D721Med (cell line): Measurements from ENCODE around the gene PLXND1.

Experiments used
- DNase-seq: peaks from one replicate; pipeline ENCODE4 v3.0.0; 2011; ENCODE audit warnings: low spot score; ENCODE audit not compliant: insufficient read length
- FAIRE-seq: peaks from 2 replicates; lab custom pipeline; 2011; peaks lifted over from hg19 to GRCh38; lab: Jason Lieb, UNC
- TF ChIP-seq, protein P1 (sequence below): IDR thresholded peaks from 2 replicates; pipeline ENCODE4 v1.5.1; 2012; ENCODE audit warnings: mild to moderate bottlenecking, control low read depth; ENCODE audit not compliant: insufficient read depth; ENCODE audit errors: missing control alignments

Gene PLXND1

DNA sequence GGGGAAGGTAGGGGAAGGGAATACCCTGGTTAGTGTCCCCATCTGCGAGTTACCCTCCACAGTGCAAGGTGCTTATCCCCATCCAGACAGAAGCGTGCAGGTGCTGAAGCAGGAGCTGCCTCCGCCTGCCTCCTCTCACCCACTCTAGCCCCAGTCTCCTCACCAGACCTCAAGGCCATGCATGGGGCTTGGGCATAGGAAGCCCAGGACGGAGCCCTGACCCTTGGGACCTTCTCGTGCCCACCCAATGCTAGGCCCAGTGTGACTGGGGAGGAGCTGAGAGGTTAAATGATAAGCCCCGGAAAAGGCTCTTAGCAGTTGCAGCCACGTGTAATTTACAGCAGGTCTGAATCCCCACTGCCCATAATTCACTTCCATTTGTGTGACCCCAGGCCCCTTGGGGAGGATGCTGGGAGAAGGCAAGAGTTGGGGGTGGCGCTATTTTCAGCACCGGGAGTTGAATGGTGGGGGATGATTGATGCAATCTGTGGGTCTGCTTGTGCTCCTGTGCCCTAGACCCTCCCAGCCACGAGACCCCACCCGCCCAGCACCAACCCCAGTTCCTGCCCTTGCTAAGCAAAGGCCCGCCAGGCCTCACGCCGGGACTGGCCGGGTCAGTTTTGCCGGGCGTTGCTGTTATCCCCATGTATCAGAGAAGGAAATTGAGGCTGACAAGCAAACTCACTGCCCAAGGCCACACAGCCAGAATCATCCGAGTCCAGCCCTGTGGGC is 14.5 kb upstream of the PLXND1 start:
- TF ChIP-seq, protein P1, sequence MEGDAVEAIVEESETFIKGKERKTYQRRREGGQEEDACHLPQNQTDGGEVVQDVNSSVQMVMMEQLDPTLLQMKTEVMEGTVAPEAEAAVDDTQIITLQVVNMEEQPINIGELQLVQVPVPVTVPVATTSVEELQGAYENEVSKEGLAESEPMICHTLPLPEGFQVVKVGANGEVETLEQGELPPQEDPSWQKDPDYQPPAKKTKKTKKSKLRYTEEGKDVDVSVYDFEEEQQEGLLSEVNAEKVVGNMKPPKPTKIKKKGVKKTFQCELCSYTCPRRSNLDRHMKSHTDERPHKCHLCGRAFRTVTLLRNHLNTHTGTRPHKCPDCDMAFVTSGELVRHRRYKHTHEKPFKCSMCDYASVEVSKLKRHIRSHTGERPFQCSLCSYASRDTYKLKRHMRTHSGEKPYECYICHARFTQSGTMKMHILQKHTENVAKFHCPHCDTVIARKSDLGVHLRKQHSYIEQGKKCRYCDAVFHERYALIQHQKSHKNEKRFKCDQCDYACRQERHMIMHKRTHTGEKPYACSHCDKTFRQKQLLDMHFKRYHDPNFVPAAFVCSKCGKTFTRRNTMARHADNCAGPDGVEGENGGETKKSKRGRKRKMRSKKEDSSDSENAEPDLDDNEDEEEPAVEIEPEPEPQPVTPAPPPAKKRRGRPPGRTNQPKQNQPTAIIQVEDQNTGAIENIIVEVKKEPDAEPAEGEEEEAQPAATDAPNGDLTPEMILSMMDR = no peak
- peak; percentile 10 for DNase-seq
- FAIRE-seq = no peak

DNA sequence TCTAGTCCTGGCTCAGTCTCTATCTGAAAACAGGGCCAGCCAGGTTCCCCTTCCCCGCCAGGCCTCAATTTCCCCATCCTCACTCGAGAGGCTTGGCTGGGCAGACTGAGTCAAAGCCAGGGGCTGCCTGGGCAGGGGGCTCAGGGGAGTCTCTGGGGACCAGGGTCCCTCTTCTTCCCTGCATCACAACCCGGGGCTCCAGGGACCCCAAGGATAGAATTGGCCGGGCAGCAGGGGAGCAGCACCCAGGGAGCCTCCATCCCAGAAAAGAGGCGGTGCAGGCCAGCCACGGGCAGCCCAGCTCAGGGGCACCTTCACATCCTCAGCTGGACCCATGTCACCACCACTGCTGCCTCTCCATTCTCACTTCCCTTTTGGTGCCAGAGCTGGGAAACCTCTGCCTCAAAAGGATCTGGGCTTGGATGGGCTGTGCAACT is 13.3 kb upstream of the PLXND1 start:
- TF ChIP-seq, protein P1 = no peak
- FAIRE-seq = no peak
- DNase-seq = no peak

DNA sequence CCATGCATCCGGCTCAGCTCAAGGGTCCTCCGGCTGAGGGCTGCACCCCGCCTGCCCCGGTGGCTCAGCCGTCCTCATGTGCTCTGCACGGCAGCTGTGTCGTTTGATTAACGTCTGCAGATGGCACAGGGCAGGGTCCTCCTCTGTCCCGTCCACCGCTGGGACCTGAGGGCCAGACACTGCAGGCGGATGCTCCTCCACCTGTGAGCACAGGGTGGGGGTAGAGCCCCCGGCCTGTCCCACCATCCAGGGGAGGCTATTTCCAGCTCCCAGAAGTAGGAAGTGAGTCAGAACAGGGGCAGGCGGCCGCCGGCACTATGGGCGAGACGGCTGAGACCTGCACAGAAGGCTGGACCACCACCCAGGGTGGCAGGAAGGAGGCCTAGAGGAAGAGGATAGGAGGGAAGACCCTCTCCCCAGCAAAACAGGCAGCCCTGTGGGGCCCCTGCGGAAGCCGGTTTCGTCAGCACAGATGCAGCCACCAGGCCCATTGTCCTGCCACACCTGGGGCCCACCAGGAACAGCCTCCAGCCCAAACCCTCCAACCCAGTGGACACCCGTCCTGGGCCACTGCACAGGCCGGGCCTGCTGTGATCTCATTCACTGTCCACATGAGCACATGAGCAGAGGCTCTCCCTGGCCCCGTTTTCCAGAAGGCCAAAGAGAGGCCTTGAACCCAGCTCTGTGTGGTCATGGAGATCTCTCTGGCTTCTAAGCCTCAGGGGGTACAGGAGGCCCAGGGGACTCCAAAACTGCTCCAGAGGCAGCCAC is 12.6 kb upstream of the PLXND1 start:
- DNase-seq (no peak), FAIRE-seq (no peak)
- TF ChIP-seq, protein P1 = no peak

DNA sequence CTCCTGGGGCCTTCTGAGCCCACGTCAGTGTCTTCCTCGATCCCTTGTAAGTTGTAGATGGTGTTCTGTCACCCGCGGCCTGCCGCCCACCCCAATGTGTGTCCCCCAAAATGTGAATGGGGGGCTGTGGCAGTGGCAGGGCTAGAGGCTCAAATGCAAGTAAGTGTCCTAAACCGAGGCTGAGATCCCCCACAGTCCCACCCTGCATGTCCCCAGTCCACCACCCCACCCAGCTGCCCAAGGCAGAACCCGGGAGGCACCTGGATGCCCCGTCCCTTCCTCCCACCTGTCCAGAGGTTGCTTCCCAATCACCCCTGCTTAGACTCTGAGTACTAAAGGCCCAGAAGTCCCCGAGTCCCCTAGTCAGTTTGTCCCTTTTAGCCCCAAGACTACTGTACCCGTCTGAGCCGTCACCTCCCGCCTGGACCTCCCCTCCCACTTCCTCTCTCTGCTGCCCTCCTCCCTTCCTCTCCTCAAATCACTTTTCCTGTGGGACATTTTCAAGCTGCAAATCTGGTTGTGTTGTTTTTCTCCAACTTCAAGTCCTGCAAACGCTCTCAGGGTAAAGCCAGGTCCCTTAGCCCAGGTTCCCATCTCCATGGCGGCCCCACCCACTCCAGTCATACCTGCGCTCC is 11.8 kb upstream of the PLXND1 start:
- TF ChIP-seq, protein P1 = no peak
- FAIRE-seq (no peak), DNase-seq (no peak)

DNA sequence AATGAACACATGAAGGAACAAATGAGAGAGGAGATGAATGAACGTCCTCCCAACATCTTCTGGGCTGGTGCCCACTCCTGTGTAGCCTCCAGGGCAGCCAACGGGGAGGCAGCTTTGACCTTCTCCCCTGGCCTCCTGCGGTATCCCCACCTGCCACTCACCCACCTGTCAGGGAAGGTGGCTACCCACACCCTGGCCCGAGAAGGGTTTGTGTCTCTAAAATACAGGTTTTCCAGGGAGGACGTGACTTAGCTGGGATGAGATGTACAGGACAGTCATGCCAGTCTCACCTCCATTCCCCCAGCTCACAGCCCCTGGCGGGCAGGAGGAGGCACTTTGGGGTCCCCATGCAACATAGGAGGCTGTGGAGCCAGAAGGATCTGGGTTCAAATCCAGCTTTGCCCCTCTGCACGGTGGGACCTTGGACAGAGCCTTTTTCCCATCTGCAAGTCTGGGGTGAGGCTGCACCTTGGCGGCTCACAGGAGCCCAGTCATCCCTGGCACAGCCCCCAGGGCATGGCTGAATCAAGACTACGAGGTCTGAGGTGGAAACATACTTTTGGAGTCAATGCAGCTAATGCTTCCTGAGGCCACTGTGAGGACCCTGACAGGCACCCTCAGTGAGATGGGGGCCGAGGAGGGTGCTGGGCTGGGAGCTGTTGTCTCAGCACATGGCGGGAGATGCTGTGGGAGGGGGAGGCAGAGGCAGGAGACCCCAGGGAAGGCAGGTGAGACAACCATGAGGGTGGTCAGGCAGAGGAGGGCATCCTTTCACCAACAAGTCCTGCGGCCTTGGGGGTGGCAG is 11.1 kb upstream of the PLXND1 start:
- no peak for FAIRE-seq
- TF ChIP-seq, protein P1 = no peak
- DNase-seq = no peak

DNA sequence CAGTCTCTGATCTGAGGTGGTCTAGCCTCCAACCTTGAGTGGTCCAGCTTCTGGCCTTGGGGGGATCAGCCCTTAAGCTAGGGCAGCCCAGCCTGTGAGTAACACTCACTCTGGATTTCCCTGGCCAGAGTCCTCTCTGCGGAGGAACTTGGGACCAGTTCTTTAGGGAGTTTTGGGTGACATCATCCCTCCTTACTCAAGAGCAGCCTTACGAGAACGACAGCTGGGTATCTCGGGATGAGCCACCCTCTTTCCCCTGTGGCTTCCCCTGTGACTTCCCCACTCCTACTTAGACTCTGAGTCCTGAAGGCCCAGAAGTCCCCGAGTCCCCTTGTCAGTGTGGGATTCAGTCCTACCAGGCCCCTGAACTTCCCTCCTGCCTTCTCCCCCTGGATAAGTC is 10.2 kb upstream of the PLXND1 start:
- FAIRE-seq = no peak
- no peak for DNase-seq
- TF ChIP-seq, protein P1 = no peak
